ENCODE measurements around the gene LHPP. TPM values are rescaled to one million over a fixed set of nuclear protein-coding genes. Genes with fewer than 3 reads are reported as not detected.

Gene LHPP
- total and polyA plus RNA-seq, 10 of the 15 experiments (the other 5 are each of a cell fraction or from before 2014, with no cell fraction given), result 0.79 to 9.8 (median 6.7) TPM

- Histone ChIP-seq H3K4me3 (no peak overlapping the region), H3K27me3 (replicated peaks in 1 of 2; ENCODE audit: control insufficient read depth in 2 of 2, insufficient read depth in 2 of 2, low read length in 1 of 2) (no peaks in the 10 kb centered on the region), H4K20me1 (ENCODE audit: control insufficient read depth, insufficient read depth) (no peaks in the 10 kb centered on the region; the same call in 1 of the 2 replicates), H3K9me3 (replicated peaks; ENCODE audit: control insufficient read depth, insufficient read depth, low read length) (peaks cover 4% of the 10 kb centered on the region; the same call in 1 of the 3 replicates), H3K79me2 (ENCODE audit: control insufficient read depth, insufficient read depth, low read length) (no peaks in the 10 kb centered on the region), H3K4me1 (ENCODE audit: control insufficient read depth, insufficient read depth, low read length) (peaks cover 5% of the 10 kb centered on the region), H2AFZ (ENCODE audit: control insufficient read depth, low read depth, low read length) (no peak overlapping the region), H3K36me3 (ENCODE audit: control insufficient read depth in 2 of 2, insufficient read depth in 2 of 2, low read length in 1 of 2) (peaks cover 0 to 8% of the 10 kb centered on the region in 2 experiments; a peak in 2 of 4 replicates), H3K9ac (ENCODE audit: control insufficient read depth, insufficient read depth, low read length) (no peak overlapping the region), H3K4me2 (ENCODE audit: control insufficient read depth, insufficient read depth) (no peak overlapping the region), H3K27ac (ENCODE audit: control insufficient read depth, insufficient read depth) (no peak overlapping the region)
- POLR2A ChIA-PET, result interaction anchor here (1.3 kb wide), 1 partner anchor 16 kb away, joined by 3 read pairs; no protein-coding TSS in a partner anchor
- intact Hi-C loops (cut with micrococcal nuclease; ENCODE audit: unreplicated experiment), result no loop called here
- BruUV-seq (replicated peaks), result no TSS peak
- SMC1A ChIA-PET (ENCODE audit: uncharacterized antibody, unreplicated experiment), result interaction anchor here (0.8 to 1.7 kb wide), 3 partner anchors 56 to 116 kb away, joined by 4 to 6 read pairs (median 5); no protein-coding TSS in a partner anchor
- RAD21 ChIA-PET (ENCODE audit: unreplicated experiment), result interaction anchor here (2.3 kb wide), 1 partner anchor 109 kb away, joined by 7 read pairs; no protein-coding TSS in a partner anchor
- no peak for TF ChIP-seq GABPA (IDR thresholded peaks at IDR 0.05; ENCODE audit: low read depth)
- no peak for TF ChIP-seq REST (IDR thresholded peaks at IDR 0.05; ENCODE audit: low read depth, low read length)
- no peak for TF ChIP-seq RAD21 (IDR thresholded peaks at IDR 0.05; ENCODE audit: insufficient read depth, low read depth, low read length)
- no peak for TF ChIP-seq IRF5 (IDR thresholded peaks at IDR 0.05; ENCODE audit: borderline replicate concordance)
- TF ChIP-seq EZH2 (IDR thresholded peaks at IDR 0.05; ENCODE audit: borderline replicate concordance, control insufficient read depth, low read depth, low read length), result no peak
- no peak for TF ChIP-seq CBX3 (IDR thresholded peaks at IDR 0.05; ENCODE audit: borderline replicate concordance, low read depth)
- no peak for TF ChIP-seq KAT2A (conservative IDR thresholded peaks at IDR 0.05; ENCODE audit: control insufficient read depth, low read depth, low read length)
- no peak for TF ChIP-seq YY1 (IDR thresholded peaks at IDR 0.05; ENCODE audit: low read depth, low read length)
- in situ Hi-C loops (cut with MboI), result no loop called here
- ATAC-seq, result no peak
- 86% methylated on average over 10 of the region's 10 CpGs for WGBS (ENCODE audit: insufficient coverage, insufficient replicate concordance, low lambda C conversion rate, missing lambda C conversion rate)
- no peak for FAIRE-seq
- no peak for DNase-seq (ENCODE audit: low read depth, low spot score)
- CTCF ChIA-PET, result interaction anchor here (0.7 to 3.6 kb wide), 5 partner anchors 65 to 125 kb away, joined by 3 to 26 read pairs (median 3); no protein-coding TSS in a partner anchor
These were observed 170.9 kb downstream of the LHPP start for GRCh38 chr10:124632566-124632965.
